Head of caudate nucleus (tissue), 42 donors: ENCODE results near the gene KDM5C.
A peak's percentile ranks its signal among the peaks of the same experiment; 100 is the strongest.

Experiments used
- DNase-seq, 42 donors: peaks; one replicate each; pipeline versions ENCODE4 v3.0.0 to v3.0.0-alpha.2; 2020 to 2021; ENCODE audit warnings: mixed read lengths in 7 of 42
- intact Hi-C: fragments of 100-400 bp; cut with DNase I; formaldehyde crosslinking; loops from one replicate; pipeline ENCODE4 v1.15.0; 2022

The KDM5C gene

GRCh38 chrX:53254570-53255461 lies 29.8 kb upstream of the KDM5C start:
- DNase-seq: no peak
- intact Hi-C loops: no loop called here

GRCh38 chrX:53253293-53254020 lies 28.4 kb upstream of the KDM5C start:
- DNase-seq: no peak
- intact Hi-C loops: no loop called here

- DNase-seq: no peak
- intact Hi-C loops: no loop called here
These were observed 26.3 kb upstream of the KDM5C start for GRCh38 chrX:53251307-53251706.

GRCh38 chrX:53250556-53250955 lies 25.5 kb upstream of the KDM5C start:
- intact Hi-C loops: no loop called here

GRCh38 chrX:53249408-53250042 lies 24.5 kb upstream of the KDM5C start:
- intact Hi-C loops: no loop called here
- no peak for DNase-seq

More at GRCh38 chrX:53250556-53250955, 25.5 kb upstream of the KDM5C start:
- DNase-seq: no peak

GRCh38 chrX:53247928-53248327 lies 22.9 kb upstream of the KDM5C start:
- DNase-seq: no peak

GRCh38 chrX:53246231-53246630 lies 21.2 kb upstream of the KDM5C start:
- intact Hi-C loops: no loop called here

More at GRCh38 chrX:53247928-53248327, 22.9 kb upstream of the KDM5C start:
- intact Hi-C loops: no loop called here

GRCh38 chrX:53244610-53245009 lies 19.6 kb upstream of the KDM5C start:
- no peak for DNase-seq
- intact Hi-C loops: no loop called here

More at GRCh38 chrX:53246231-53246630, 21.2 kb upstream of the KDM5C start:
- peak in 10 of 42 donors; percentile 19 to 62 (median 36) for DNase-seq

- DNase-seq: no peak
- intact Hi-C loops: no loop called here
These were observed 17.3 kb upstream of the KDM5C start for GRCh38 chrX:53242310-53242709.

- DNase-seq: peak in 2 of 42 donors; percentile 25 to 39
- intact Hi-C loops: no loop called here
These were observed 16.6 kb upstream of the KDM5C start for GRCh38 chrX:53241558-53241957.

GRCh38 chrX:53239474-53239873 lies 14.5 kb upstream of the KDM5C start:
- intact Hi-C loops: no loop called here
- no peak for DNase-seq

GRCh38 chrX:53237056-53237455 lies 12.0 kb upstream of the KDM5C start:
- intact Hi-C loops: no loop called here
- no peak for DNase-seq

GRCh38 chrX:53236025-53236679 lies 11.1 kb upstream of the KDM5C start:
- no peak for DNase-seq
- intact Hi-C loops: no loop called here

- DNase-seq: no peak
- intact Hi-C loops: no loop called here
These were observed 10.6 kb upstream of the KDM5C start for GRCh38 chrX:53235566-53235965.

- no peak for DNase-seq
These were observed 9.5 kb upstream of the KDM5C start for GRCh38 chrX:53234484-53234883.

GRCh38 chrX:53233536-53233935 lies 8.5 kb upstream of the KDM5C start:
- intact Hi-C loops: no loop called here
- no peak for DNase-seq

More at GRCh38 chrX:53234484-53234883, 9.5 kb upstream of the KDM5C start:
- intact Hi-C loops: no loop called here

GRCh38 chrX:53230116-53230515 lies 5.1 kb upstream of the KDM5C start:
- DNase-seq: no peak
- intact Hi-C loops: no loop called here

GRCh38 chrX:53227224-53227765 lies 2.3 kb upstream of the KDM5C start:
- DNase-seq: no peak
- intact Hi-C loops: loop anchor here (10.0 kb wide), 1 partner anchor 208 kb away; the partner anchor contains the start of gene HSD17B10
